Activated CD8-positive, alpha-beta memory T cell treated with anti-CD3 and anti-CD28 coated beads for 36 hours (primary cell): ENCODE measurements around the gene CDH16. TPM values are rescaled to one million over a fixed set of nuclear protein-coding genes. Genes with fewer than 3 reads are reported as not detected.
"Not testable (repeated sequence)": the region's sequence is repeated elsewhere in the genome, so short reads cannot be mapped to it uniquely, and the experiment has no call there.

Source experiments
- CTCF ChIA-PET: fragments of 350-600 bp; sonication (Branson Sonifier 250); formaldehyde crosslinking; loops from one replicate; lab custom pipeline; 2021; ENCODE audit warnings: antibody characterized with exemption; lab: Charles Lee
- POLR2A ChIA-PET: fragments of 350-600 bp; sonication (Branson Sonifier 250); formaldehyde crosslinking; loops from one replicate; lab custom pipeline; 2021; ENCODE audit warnings: antibody characterized with exemption; lab: Charles Lee
- total RNA-seq, 2 experiments: library from RNA; stranded (reverse); gene quantifications; one replicate each; pipeline ENCODE4 v1.2.3, GENCODE V29; 2021

Gene CDH16
- total RNA-seq, 2 experiments from 2014 or later, result not detected

DNA sequence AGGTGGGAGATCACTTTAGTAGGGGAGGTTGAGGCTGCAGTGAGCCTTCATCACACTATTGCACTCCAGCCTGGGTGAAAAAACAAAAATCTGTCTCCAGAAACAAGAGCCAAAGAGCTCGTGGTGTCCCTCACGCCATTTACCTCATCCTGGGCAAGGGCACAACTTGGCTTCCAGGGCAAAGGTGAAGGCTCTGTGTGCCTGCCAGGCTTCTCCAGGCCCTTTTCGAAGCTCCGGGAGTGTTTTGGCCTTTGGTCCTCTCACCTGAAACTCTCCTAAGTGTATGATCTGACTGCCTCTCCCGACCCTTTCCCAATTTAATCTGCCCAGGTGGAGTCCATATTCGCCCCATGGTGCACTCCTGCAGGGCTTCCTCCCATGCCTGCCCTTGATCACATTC lies 30.8 kb upstream of the CDH16 start:
- POLR2A ChIA-PET, result no interaction called here
- CTCF ChIA-PET, result interaction anchor here (1.1 to 2.2 kb wide), 2 partner anchors 28 to 206 kb away, joined by 3 to 8 read pairs; no protein-coding TSS in a partner anchor

DNA sequence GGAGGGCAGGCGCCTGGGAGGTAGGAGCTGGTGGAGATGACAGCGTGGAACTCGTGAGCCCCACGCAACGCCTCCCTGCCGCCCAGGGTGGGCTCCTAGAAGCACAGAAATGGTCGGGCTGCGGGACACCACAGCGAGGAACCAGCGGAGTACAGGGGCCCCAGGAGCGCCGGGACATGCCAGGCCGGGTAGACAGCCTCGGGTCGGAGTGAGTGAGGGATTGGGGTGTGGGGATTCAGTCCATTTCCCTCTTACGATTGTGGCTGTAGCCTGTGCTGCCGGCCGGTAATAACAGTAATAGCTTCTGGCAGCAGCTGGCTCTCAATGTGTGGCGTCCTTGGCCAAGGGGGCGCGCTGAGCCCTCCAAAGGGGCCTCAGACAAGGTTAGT lies 30.1 kb upstream of the CDH16 start:
- POLR2A ChIA-PET, result no interaction called here
- CTCF ChIA-PET, result interaction anchor here (2.2 kb wide), 1 partner anchor 206 kb away, joined by 8 read pairs; no protein-coding TSS in a partner anchor

DNA sequence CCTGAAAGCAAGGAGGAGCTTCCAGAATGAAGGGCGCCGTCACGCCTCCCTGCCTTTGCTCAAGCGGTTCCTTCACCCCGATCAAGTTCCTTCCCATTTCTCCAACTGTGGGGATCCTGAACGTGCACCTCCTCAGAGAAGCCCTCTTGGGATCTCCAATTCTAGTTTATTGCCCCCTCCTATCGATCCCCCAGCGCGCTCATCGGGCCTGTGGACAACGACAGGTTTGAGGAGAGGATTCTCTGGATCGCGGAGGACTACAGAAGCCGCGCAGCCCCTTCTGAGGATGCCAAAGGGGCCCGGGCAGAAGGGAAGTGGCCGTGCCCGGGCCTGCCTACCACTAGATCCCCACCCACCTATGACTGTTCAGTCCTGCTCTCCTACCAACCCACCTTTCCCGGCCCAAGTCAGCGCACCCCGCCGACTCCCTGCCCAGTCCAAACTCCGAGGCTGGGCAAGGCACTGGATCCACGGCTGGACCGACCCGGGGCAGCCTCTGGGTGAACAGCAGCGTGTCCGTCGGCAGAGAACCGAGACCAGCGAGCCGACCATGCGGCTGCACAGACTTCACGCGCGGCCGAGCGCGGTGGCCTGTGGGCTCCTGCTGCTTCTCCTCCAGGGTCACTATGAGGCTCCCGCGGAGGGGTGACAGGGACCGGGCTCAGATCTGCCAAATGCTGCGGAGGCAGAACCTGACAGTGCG lies 29.6 kb upstream of the CDH16 start:
- ChIA-PET CTCF (interaction anchor here (1.1 to 2.2 kb wide), 2 partner anchors 207 to 236 kb away, joined by 3 to 8 read pairs; no protein-coding TSS in a partner anchor), POLR2A (no interaction called here)

DNA sequence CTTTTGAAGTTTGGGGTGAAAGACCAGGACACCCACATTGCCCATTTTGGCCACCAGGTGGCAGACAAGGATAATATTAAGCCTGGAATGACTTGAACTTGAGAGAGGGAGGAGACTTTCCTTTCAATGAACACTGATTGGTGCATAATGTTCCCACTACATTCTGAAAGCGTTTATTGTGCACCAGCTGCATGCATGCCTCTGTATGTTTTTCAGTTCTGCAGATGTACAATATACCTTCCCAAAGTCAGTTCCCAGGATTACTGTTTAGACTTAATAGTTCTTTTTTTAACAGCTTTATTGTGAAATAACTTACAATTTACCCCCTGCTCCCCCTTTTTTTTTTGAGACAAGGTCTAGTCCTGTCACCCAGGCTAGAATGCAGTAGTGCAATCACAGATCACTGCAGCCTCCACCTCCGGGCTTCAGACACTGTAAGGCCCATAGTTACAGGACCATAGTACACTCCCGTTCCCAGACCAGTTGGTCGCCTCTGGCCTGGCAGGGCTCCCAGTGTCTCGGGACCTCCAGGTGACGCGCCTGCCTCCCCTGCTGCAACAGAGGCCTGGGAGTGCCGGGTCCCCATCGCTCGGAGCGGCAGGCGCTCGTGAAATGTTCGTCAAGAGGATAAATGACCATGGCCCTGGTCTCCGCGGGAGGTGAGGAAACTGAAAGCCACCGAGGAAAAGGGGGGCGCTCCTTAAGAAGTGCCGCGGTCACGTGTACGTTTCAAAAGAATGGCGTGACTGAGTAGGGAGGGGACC lies 28.8 kb upstream of the CDH16 start:
- ChIA-PET POLR2A (interaction anchor here (0.7 kb wide), 1 partner anchor 14 kb away, joined by 5 read pairs; no protein-coding TSS in a partner anchor), CTCF (interaction anchor here (0.6 to 1.2 kb wide), 5 partner anchors 9 to 237 kb away, joined by 3 read pairs; partner anchors contain the start of gene CIAO2B)

DNA sequence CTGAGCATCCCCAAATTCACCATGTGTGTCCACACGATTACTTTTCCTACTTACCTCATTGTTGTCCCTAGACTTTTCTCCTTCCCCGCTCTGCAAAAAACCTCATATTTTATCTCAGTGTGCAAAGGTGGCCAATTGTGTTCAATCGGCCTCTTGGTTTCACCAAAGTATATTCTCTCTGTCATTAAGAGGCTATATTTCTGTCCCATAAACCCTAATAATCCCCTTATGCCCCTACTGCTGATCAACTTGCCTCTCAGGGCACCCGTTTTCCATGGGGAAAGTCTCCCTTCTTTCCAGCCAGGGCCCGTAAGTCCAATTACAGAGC lies 28.3 kb upstream of the CDH16 start:
- POLR2A ChIA-PET, result interaction anchor here (0.7 kb wide), 1 partner anchor 13 kb away, joined by 5 read pairs; no protein-coding TSS in a partner anchor

DNA sequence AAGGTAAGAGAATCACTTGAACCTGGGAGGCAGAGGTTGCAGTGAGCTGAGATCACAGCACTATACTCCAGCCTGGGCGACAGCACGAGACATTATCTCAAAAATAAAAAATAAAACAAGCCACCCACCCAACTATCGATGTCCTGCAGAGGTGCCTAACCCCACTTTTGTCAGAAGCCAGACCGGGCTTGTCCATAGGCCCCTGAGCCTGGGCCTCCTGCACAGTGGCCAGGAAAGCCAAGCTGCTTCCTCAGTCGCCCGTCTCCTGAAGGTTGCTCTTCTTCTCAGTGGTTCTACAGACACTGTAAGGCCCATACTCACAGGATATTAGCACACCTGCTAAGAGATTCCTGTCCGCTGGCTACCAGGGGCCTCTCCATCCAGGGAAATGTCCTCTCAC lies 27.9 kb upstream of the CDH16 start:
- POLR2A ChIA-PET, result no interaction called here
- CTCF ChIA-PET, result interaction anchor here (1.2 kb wide), 1 partner anchor 10 kb away, joined by 3 read pairs; no protein-coding TSS in a partner anchor

More for the DNA sequence above, 28.3 kb upstream of the CDH16 start:
- CTCF ChIA-PET, result interaction anchor here (0.7 to 1.2 kb wide), 3 partner anchors 9 to 13 kb away, joined by 3 read pairs; partner anchors contain the start of gene CIAO2B

DNA sequence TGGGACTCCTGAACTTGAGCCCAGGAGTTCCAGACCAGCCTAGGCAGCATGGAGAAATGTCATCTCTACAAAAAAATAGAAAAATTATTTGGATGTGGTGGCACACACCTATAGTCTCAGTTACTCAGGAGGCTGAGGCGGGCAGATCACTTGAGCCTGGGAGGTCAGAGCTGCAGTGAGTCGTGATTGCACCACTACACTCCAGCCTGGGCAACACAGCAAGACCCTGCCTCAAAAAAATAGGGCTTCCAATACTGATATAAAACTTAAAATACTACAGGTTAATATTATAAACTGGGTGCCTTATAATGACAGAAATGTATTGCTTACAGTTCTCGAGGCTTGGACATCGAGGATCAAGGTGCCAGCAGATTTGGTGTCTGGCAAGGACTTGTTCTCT lies 27.3 kb upstream of the CDH16 start:
- POLR2A ChIA-PET, result no interaction called here
- CTCF ChIA-PET, result interaction anchor here (1.0 kb wide), 1 partner anchor 239 kb away, joined by 3 read pairs; no protein-coding TSS in a partner anchor

DNA sequence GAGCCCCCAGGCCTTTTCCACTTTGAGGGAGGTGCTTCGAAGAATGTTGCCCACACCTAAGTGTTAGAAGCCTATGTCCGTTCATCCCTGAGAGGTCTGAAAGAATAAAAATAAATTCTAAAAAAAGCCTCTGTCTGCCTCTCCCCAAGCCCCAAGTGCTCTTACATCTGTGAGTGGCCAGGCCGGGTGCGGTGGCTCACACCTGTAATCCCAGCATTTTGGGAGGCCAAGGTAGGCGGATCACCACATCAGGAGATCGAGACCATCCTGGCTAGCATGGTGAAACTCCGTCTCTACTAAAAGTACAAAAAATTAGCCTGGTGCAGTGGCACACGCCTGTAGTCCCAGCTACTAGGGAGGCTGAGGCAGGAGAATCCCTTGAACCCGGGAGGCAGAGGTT lies 26.3 kb upstream of the CDH16 start:
- CTCF ChIA-PET, result interaction anchor here (1.0 to 1.1 kb wide), 2 partner anchors 210 to 240 kb away, joined by 3 read pairs; no protein-coding TSS in a partner anchor
- POLR2A ChIA-PET, result not testable (repeated sequence)

DNA sequence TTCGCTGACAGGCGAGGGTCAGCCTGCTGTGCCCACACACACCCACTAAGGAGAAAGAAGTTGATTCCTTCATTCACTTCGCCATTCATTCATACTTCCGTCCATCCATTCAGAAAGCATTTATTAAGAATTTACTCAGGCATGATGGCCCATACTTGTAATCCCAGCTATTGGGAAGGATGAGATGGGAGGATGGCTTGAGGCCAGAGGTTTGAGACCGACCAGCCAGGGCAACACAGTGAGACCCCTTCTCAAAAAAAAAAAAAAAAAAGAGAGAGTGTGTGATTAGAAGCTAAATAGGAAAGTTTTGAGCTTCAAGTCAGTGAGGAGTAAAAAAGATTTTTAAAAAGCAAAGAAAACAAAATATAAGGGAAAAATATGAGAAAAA lies 25.4 kb upstream of the CDH16 start:
- CTCF ChIA-PET, result interaction anchor here (1.1 to 1.3 kb wide), 3 partner anchors 14 to 211 kb away, joined by 3 to 4 read pairs (median 3); no protein-coding TSS in a partner anchor
- POLR2A ChIA-PET, result no interaction called here

DNA sequence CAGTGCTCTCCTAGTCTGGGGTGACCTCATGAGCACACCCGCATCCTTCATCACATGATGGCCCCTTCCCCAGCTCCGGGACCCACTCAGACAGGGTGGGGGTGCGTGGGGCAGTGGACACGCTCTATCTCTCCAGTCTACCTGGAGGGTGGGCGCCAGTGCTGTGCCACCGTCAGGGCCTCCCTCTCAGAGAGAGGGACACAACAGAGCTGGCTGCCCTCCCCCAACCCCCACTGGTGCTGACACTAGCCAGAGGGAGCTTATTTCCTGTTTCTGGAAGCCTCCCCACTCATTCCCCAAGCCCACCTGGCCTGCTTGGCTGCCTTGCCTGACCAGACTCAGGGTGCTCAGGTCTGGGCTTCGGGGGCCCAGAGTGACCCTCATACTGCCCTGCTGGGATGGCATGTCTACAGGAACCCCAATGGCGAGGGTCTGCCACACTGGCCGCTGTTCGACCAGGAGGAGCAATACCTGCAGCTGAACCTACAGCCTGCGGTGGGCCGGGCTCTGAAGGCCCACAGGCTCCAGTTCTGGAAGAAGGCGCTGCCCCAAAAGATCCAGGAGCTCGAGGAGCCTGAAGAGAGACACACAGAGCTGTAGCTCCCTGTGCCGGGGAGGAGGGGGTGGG lies 24.9 kb upstream of the CDH16 start:
- CTCF ChIA-PET, result interaction anchor here (0.8 to 1.3 kb wide), 3 partner anchors 13 to 70 kb away, joined by 3 to 4 read pairs (median 3); no protein-coding TSS in a partner anchor
- POLR2A ChIA-PET, result no interaction called here

DNA sequence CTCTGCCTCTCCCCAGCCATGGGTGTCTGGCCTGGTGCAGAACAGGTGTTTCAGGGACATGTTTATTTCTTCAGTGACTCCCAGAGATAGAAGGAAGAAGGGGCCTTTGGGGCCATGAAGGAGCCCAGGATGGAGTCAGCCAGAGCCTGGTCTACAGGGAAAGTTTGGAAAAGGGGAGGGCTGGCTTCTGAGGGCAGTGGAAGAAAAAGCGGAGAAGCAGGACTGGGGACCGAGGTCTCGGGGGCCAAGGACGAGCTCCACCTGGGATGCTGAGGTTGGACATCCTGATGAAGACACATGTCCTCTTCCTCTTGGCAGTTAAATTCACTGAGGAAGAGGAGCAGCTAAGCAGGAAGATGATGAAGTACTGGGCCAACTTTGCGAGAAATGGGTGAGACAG lies 24.3 kb upstream of the CDH16 start:
- ChIA-PET POLR2A (no interaction called here), CTCF (interaction anchor here (0.8 to 1.3 kb wide), 2 partner anchors 13 to 42 kb away, joined by 3 read pairs; no protein-coding TSS in a partner anchor)

DNA sequence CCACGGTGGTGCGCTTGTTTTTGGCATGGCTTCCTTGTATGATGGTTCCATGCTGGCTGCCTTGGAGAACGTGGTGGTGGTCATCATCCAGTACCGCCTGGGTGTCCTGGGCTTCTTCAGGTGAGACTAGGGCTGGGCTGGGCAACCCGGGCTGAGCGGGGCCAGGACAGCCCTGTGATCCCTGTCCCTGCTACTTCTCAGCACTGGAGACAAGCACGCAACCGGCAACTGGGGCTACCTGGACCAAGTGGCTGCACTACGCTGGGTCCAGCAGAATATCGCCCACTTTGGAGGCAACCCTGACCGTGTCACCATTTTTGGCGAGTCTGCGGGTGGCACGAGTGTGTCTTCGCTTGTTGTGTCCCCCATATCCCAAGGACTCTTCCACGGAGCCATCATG lies 21.6 kb upstream of the CDH16 start:
- ChIA-PET POLR2A (no interaction called here), CTCF (no interaction called here)

DNA sequence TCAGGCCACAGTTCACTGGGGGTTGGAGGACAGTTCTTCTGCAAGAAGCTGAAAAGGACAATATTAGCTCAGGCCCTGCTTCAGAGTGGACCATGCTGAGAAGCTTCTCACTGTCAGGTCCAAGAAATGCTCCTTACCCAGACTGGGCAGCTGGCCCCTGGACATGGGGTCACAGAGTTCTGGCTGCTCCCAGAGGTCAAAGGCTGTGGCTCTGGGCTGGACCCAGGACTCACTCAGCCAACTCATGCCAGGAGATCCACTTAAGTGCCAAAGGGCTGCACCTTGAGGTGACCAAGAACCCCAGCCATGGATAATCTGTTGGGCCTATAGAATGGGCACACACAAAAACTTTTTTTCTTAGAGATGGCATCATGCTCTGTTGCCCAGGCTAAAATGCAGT lies 20.7 kb upstream of the CDH16 start:
- CTCF ChIA-PET, result no interaction called here
- POLR2A ChIA-PET, result no interaction called here

DNA sequence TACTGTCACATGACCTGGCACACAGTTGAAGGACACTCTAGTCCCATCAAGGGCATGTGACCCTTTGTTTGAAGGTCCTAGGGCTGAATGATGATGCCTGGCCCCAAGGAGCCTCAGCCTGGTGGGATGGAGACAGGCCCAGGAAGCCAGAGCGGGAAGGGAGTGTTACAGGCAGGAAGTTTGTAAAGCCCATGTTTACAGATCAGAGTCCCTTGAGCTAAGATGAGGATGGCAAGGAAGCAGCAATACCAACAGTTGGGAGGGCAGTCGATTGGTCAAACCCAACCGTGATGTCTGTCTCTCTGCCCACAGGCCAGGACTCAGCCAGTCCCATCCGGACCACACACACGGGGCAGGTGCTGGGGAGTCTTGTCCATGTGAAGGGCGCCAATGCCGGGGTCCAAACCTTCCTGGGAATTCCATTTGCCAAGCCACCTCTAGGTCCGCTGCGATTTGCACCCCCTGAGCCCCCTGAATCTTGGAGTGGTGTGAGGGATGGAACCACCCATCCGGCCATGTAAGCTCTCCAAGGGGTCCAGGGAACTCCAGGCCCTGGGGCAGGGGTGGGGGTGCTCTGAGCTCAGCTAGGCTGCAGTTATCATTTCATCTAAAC lies 19.1 kb upstream of the CDH16 start:
- ChIA-PET POLR2A (no interaction called here), CTCF (interaction anchor here (0.6 kb wide), 1 partner anchor 10 kb away, joined by 3 read pairs; no protein-coding TSS in a partner anchor)

DNA sequence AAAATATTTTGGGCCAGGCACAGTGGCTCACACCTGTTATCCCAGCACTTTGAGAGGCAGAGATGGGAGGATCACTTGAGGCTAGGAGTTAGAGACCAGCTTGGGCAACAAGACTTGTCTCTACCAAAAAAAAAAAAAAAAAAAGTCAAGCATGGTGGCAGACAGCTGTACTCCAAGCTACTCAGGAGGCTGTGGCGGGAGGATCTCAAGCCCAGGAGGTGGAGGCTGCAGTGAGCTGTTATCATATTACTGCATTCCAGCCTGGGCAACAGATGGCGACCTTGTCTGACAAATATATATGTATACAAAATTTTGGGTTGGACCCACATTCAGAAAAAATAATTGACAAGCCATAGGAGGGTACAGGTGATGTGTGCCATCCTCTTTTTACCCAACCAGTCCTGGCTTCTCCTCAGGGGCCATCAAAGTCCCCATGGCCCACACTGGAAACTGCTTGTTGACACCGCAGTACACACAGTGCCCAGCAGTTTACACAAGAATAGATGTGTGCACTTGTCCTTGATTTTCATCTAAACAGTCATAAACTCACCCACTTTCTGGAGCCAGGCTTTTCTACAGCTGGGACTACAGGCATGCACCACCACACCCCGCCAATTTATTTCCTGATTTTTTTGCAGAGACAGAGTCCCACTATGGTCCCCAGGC lies 18.3 kb upstream of the CDH16 start:
- ChIA-PET POLR2A (no interaction called here), CTCF (interaction anchor here (0.6 to 1.0 kb wide), 2 partner anchors 10 to 222 kb away, joined by 3 read pairs; no protein-coding TSS in a partner anchor)

DNA sequence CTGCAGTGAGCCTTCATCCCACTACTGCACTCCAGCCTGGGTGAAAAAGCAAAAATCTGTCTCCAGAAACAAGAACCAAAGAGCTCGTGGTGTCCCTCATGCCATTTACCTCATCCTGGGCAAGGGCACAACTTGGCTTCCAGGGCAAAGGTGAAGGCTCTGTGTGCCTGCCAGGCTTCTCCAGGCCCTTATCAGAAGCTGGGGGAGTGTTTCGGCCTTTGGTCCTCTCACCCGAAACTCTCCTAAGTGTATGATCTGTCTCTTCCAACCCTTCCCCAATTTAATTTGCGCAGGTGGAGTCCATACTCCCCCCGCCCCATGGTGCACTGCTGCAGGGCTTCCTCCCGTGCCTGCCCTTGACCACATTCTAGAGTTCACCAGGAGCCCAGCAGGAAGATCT lies 17.8 kb upstream of the CDH16 start:
- ChIA-PET CTCF (interaction anchor here (1.0 kb wide), 1 partner anchor 223 kb away, joined by 3 read pairs; no protein-coding TSS in a partner anchor), POLR2A (no interaction called here)

DNA sequence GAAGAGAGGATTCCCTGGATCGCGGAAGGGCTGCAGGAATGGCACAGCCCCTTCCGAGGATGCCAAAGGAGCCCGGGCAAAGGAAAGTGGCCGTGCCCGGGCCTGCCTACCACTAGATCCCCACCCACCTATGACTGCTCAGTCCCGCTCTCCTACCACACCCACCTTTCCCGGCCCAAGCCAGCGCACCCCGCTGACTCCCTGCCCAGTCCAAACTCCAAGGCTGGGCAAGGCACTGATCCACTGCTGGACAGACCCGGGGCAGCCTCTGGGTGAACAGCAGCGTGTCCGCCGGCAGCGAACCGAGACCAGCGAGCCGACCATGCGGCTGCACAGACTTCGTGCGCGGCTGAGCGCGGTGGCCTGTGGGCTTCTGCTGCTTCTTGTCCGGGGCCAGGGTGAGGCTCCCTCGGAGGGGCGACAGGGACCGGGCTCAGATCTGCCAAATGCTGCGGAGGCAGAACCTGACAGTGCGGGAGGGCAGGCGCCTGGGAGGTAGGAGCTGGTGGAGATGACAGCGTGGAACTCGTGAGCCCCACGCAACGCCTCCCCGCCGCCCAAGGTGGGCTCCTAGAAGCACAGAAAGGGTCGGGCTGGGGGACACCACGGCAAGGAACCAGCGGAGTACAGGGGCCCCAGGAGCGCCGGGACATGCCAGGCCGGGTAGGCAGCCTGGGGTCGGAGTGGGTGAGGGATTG lies 16.8 kb upstream of the CDH16 start, which contains the start of gene CES2:
TSS of gene CES2 (plus strand) at position 203 of the 698 bp plus-strand sequence. CDS start at position 323, 120 bp downstream.
- CTCF ChIA-PET, result no interaction called here
- POLR2A ChIA-PET, result no interaction called here
